Nephron (organoid): ENCODE data around the gene PTPRN2.
"Not testable (repeated sequence)": the region's sequence is repeated elsewhere in the genome, so short reads cannot be mapped to it uniquely, and the experiment has no call there.

Experiments used
- H3K27ac Mint-ChIP-seq, 3 experiments: 2 replicates each; pipeline ENCODE4 v1.8.0; 2020; ENCODE audit warnings: mixed read lengths in 3 of 3, mild to moderate bottlenecking in 2 of 3, moderate library complexity in 1 of 3
- H3K27me3 Mint-ChIP-seq: 2 replicates; pipeline ENCODE4 v1.8.0; 2021; ENCODE audit warnings: low read depth, mild to moderate bottlenecking, moderate library complexity, mixed read lengths
- H3K36me3 Mint-ChIP-seq: 2 replicates; pipeline ENCODE4 v1.8.0; 2020; ENCODE audit warnings: low read depth, mixed read lengths
- H3K4me1 Mint-ChIP-seq: 2 replicates; pipeline ENCODE4 v1.8.0; 2020; ENCODE audit warnings: mixed read lengths
- H3K4me3 Mint-ChIP-seq, 3 experiments: 2 replicates each; pipeline ENCODE4 v1.8.0; 2020; ENCODE audit warnings: mild to moderate bottlenecking in 3 of 3, mixed read lengths in 3 of 3, moderate library complexity in 2 of 3
- H3K9me3 Mint-ChIP-seq: 2 replicates; pipeline ENCODE4 v1.8.0; 2020; ENCODE audit warnings: mixed read lengths
- TF ChIP-seq, protein P1 (sequence below), 3 experiments: fragments of 200-600 bp; sonication (generic); IDR thresholded peaks; one replicate each; pipeline ENCODE4 v1.5.0; 2021; ENCODE audit warnings: antibody characterized with exemption in 3 of 3; ENCODE audit not compliant: unreplicated experiment in 3 of 3

Gene PTPRN2

DNA sequence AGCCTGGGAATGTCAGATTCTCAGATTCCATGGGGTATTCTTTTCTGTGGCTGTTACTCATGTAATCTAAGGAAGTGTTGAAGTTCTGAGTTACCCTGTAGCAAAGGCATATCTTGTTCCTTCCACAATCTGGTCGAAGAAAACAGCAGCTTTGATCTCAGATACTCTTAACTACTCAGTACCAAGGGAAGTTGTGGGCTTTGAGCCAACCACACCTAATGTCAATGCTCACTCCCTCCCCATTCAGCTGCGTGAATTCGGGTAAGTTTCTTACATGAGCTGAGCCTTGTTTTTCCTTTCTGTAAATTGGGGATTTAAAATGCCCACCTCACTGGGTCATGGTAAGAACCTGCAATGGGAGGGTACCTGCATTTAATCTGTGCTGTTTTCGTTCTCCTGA lies 52.5 kb downstream of the PTPRN2 start:
- H3K36me3 Mint-ChIP-seq = no peaks in the 10 kb centered on the region
- no peak overlapping the region for H3K27ac Mint-ChIP-seq
- peaks cover 24% of the 10 kb centered on the region for H3K27me3 Mint-ChIP-seq
- TF ChIP-seq, protein P1, sequence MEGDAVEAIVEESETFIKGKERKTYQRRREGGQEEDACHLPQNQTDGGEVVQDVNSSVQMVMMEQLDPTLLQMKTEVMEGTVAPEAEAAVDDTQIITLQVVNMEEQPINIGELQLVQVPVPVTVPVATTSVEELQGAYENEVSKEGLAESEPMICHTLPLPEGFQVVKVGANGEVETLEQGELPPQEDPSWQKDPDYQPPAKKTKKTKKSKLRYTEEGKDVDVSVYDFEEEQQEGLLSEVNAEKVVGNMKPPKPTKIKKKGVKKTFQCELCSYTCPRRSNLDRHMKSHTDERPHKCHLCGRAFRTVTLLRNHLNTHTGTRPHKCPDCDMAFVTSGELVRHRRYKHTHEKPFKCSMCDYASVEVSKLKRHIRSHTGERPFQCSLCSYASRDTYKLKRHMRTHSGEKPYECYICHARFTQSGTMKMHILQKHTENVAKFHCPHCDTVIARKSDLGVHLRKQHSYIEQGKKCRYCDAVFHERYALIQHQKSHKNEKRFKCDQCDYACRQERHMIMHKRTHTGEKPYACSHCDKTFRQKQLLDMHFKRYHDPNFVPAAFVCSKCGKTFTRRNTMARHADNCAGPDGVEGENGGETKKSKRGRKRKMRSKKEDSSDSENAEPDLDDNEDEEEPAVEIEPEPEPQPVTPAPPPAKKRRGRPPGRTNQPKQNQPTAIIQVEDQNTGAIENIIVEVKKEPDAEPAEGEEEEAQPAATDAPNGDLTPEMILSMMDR (IDR thresholded peaks at IDR 0.05; ENCODE audit: unreplicated experiment in 3 of 3) = no peak
- no peaks in the 10 kb centered on the region for H3K4me1 Mint-ChIP-seq
- no peaks in the 10 kb centered on the region for H3K9me3 Mint-ChIP-seq
- H3K4me3 Mint-ChIP-seq = no peak overlapping the region

DNA sequence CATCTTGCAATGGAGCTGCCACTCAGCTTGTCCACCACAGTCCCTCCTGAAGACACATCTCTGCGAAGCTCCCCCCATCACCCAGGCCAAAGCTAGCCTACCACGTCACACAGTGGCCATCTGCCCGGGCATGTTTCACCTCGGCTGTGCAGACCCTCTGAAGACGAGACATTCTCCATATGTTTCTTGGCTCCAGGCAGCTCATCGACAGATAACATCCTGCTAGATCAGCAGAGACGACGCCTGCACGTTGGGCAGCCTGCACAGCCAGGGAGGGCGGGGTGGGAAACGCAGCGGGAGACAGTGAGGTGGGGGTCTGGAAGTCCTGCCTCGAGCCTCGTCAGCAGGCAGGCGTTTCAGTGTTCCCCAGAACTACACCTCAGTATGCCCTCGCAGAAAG lies 53.0 kb downstream of the PTPRN2 start:
- Mint-ChIP-seq H3K27me3 (peaks cover 27% of the 10 kb centered on the region), H3K9me3 (no peaks in the 10 kb centered on the region), H3K36me3 (no peaks in the 10 kb centered on the region), H3K4me1 (no peaks in the 10 kb centered on the region), H3K4me3 (no peak overlapping the region), H3K27ac (no peak overlapping the region)
- TF ChIP-seq, protein P1 (IDR thresholded peaks at IDR 0.05; ENCODE audit: unreplicated experiment in 3 of 3) = no peak

GRCh38 chr7:158534134-158534515 lies 53.5 kb downstream of the PTPRN2 start:
- not testable (repeated sequence) for H3K9me3 Mint-ChIP-seq, H3K27ac Mint-ChIP-seq, H3K4me3 Mint-ChIP-seq, H3K4me1 Mint-ChIP-seq, H3K36me3 Mint-ChIP-seq
- H3K27me3 Mint-ChIP-seq = peaks cover 28% of the 10 kb centered on the region

- no peaks in the 10 kb centered on the region for H3K4me1 Mint-ChIP-seq
- no peaks in the 10 kb centered on the region for H3K9me3 Mint-ChIP-seq
- peaks cover 28% of the 10 kb centered on the region for H3K27me3 Mint-ChIP-seq
- TF ChIP-seq, protein P1 (IDR thresholded peaks at IDR 0.05; ENCODE audit: unreplicated experiment in 3 of 3) = no peak
- no peaks in the 10 kb centered on the region for H3K36me3 Mint-ChIP-seq
- no peak overlapping the region for H3K27ac Mint-ChIP-seq
- H3K4me3 Mint-ChIP-seq = no peak overlapping the region
Observed at GRCh38 chr7:158533386-158534133, 54.1 kb downstream of the PTPRN2 start.

- Mint-ChIP-seq H3K36me3 (no peaks in the 10 kb centered on the region), H3K4me1 (no peaks in the 10 kb centered on the region), H3K9me3 (no peaks in the 10 kb centered on the region), H3K27ac (no peak overlapping the region), H3K27me3 (peaks cover 28% of the 10 kb centered on the region), H3K4me3 (no peak overlapping the region)
- TF ChIP-seq, protein P1 (IDR thresholded peaks at IDR 0.05; ENCODE audit: unreplicated experiment in 3 of 3) = no peak
Observed at GRCh38 chr7:158532093-158532627, 55.5 kb downstream of the PTPRN2 start.

GRCh38 chr7:158531661-158532060 lies 56.0 kb downstream of the PTPRN2 start:
- Mint-ChIP-seq H3K4me3 (no peak overlapping the region), H3K27me3 (peaks cover 28% of the 10 kb centered on the region), H3K27ac (no peak overlapping the region), H3K9me3 (no peaks in the 10 kb centered on the region), H3K4me1 (no peaks in the 10 kb centered on the region), H3K36me3 (no peaks in the 10 kb centered on the region)
- TF ChIP-seq, protein P1 (IDR thresholded peaks at IDR 0.05; ENCODE audit: unreplicated experiment in 3 of 3) = no peak
